ENCODE data around the gene EMCN.

The EMCN gene

DNA sequence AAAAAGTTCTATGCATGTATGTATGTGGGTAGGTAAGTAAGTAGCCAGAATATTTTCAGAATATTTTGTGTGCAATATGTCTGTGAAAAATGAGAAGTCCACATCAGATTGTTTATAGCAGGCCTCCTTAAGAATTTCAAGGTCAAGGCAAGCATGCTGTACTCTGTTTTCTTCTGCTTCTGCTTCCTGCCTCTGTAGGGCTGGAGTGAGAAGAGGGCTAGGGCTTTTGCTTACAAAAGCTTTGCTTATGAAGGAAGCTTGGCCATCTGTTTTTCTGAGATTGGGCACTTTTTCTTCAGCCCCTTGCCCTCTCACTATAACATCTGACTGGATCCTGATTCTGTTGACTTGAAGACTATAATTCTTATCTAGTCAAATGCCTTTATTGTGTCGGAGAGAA lies 150.4 kb downstream of the EMCN start:
- DNase-seq (ENCODE audit: low read depth in 1 of 2, low spot score in 1 of 2): peak in 1 of 2 experiments; percentile 8
- TF ChIP-seq REST (IDR thresholded peaks at IDR 0.05; ENCODE audit: insufficient replicate concordance, low read depth) (no peak), GABPA (IDR thresholded peaks at IDR 0.05; ENCODE audit: low read depth) (no peak), CTCF (IDR thresholded peaks at IDR 0.05; ENCODE audit: insufficient read depth, low read length) (no peak), POLR2AphosphoS5 (IDR thresholded peaks at IDR 0.05; ENCODE audit: low read depth) (no peak), SPI1 (IDR thresholded peaks at IDR 0.05; ENCODE audit: borderline replicate concordance, low read depth) (no peak)
- Histone ChIP-seq H3K27me3 (ENCODE audit: insufficient read depth, poor library complexity, severe bottlenecking) (no peaks in the 10 kb centered on the region), H3K27ac (replicated peaks) (no peak overlapping the region), H3K4me3 (replicated peaks; ENCODE audit: insufficient read depth, low read length) (no peak overlapping the region)

DNA sequence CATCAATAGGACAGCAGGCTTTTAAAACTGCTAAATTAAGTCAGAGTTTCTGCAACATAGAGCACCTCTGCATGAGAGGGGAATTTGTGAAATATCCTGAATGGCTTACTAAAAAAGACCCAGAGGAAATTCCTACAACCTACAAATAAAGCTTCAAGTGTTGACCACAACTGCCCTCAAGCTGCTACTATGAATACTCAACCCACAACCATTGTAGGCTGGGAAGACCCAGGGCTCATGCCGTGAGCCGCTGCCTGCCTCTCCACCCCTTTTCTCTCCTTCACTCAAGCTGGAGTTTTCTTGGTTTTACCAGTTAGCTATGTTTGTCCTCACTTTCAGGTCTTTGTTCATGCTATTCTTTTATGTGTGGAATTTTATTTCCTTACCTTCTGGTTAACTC lies 151.6 kb downstream of the EMCN start:
- no peaks in the 10 kb centered on the region for H3K27me3 ChIP-seq (ENCODE audit: insufficient read depth, poor library complexity, severe bottlenecking)
- H3K4me3 ChIP-seq (replicated peaks; ENCODE audit: insufficient read depth, low read length): no peak overlapping the region
- no peak for DNase-seq (ENCODE audit: low read depth in 1 of 2, low spot score in 1 of 2)
- TF ChIP-seq CTCF (IDR thresholded peaks at IDR 0.05; ENCODE audit: insufficient read depth, low read length) (no peak), GABPA (IDR thresholded peaks at IDR 0.05; ENCODE audit: low read depth) (no peak), SPI1 (IDR thresholded peaks at IDR 0.05; ENCODE audit: borderline replicate concordance, low read depth) (no peak), POLR2AphosphoS5 (IDR thresholded peaks at IDR 0.05; ENCODE audit: low read depth) (no peak), REST (IDR thresholded peaks at IDR 0.05; ENCODE audit: insufficient replicate concordance, low read depth) (no peak)
- no peak overlapping the region for H3K27ac ChIP-seq (replicated peaks)

DNA sequence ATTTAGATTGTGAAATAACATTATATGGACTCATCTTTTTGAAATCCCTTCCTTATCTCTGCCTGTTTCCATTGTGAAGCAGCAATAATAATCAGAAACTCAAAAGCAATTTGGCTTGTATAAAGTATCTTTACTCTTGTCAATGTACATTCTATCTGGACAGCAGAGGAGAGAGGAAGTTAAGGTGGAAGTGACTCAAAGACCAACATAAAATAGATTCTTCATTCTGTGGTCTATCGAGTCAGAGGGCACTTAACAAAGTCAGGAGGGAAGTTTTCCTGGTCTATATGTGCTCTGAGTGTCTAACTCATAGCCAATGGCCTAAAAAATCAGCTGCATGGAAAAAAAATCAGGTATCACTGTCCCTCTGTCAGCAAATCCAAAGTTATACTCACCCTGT lies 155.5 kb downstream of the EMCN start:
- no peaks in the 10 kb centered on the region for H3K27me3 ChIP-seq (ENCODE audit: insufficient read depth, poor library complexity, severe bottlenecking)
- TF ChIP-seq SPI1 (IDR thresholded peaks at IDR 0.05; ENCODE audit: borderline replicate concordance, low read depth) (0 out of 2 replicates have a peak, but pooled peaks have one; percentile 9), CTCF (IDR thresholded peaks at IDR 0.05; ENCODE audit: insufficient read depth, low read length) (no peak)
- no peak overlapping the region for H3K27ac ChIP-seq (replicated peaks)
- DNase-seq (ENCODE audit: low read depth in 1 of 2, low spot score in 1 of 2): no peak
- no peak overlapping the region for H3K4me3 ChIP-seq (replicated peaks; ENCODE audit: insufficient read depth, low read length)

GRCh38 chr4:100361336-100361735 lies 156.5 kb downstream of the EMCN start:
- Histone ChIP-seq H3K27ac (replicated peaks) (no peak overlapping the region), H3K4me3 (replicated peaks; ENCODE audit: insufficient read depth, low read length) (no peak overlapping the region), H3K27me3 (ENCODE audit: insufficient read depth, poor library complexity, severe bottlenecking) (no peaks in the 10 kb centered on the region)
- DNase-seq (ENCODE audit: low read depth in 1 of 2, low spot score in 1 of 2): no peak
- no peak for TF ChIP-seq GABPA (IDR thresholded peaks at IDR 0.05; ENCODE audit: low read depth)
- TF ChIP-seq SPI1 (IDR thresholded peaks at IDR 0.05; ENCODE audit: borderline replicate concordance, low read depth): no peak
- TF ChIP-seq REST (IDR thresholded peaks at IDR 0.05; ENCODE audit: insufficient replicate concordance, low read depth): no peak
- TF ChIP-seq CTCF (IDR thresholded peaks at IDR 0.05; ENCODE audit: insufficient read depth, low read length): no peak
- no peak for TF ChIP-seq POLR2AphosphoS5 (IDR thresholded peaks at IDR 0.05; ENCODE audit: low read depth)

Measured in HL-60 (cell line).